ENCODE data around the gene PEX5.
"Not testable (repeated sequence)": the region's sequence is repeated elsewhere in the genome, so short reads cannot be mapped to it uniquely, and the experiment has no call there.

PEX5 gene

GRCh38 chr12:7161327-7161726 is 28.2 kb upstream of the PEX5 start:
- DNase-seq = no peak

GRCh38 chr12:7161811-7162210 is 27.7 kb upstream of the PEX5 start:
- DNase-seq = no peak

- peak; percentile 7 for DNase-seq
These were observed 26.8 kb upstream of the PEX5 start for GRCh38 chr12:7162691-7163114.

GRCh38 chr12:7169951-7170350 is 19.5 kb upstream of the PEX5 start:
- no peak for DNase-seq

GRCh38 chr12:7171854-7172253 is 17.6 kb upstream of the PEX5 start:
- DNase-seq = no peak

GRCh38 chr12:7175493-7175892 is 14.0 kb upstream of the PEX5 start:
- DNase-seq = no peak

GRCh38 chr12:7176595-7176994 is 12.9 kb upstream of the PEX5 start:
- no peak for DNase-seq

GRCh38 chr12:7178481-7178880 is 11.0 kb upstream of the PEX5 start:
- no peak for DNase-seq

- no peak for DNase-seq
These were observed 8.8 kb upstream of the PEX5 start for GRCh38 chr12:7180685-7181084.

GRCh38 chr12:7186058-7186457 is 3.4 kb upstream of the PEX5 start:
- not testable (repeated sequence) for DNase-seq

GRCh38 chr12:7188562-7189397 is 706 bp upstream of the PEX5 start:
- DNase-seq = peak; percentile 49

- DNase-seq = no peak
These were observed 976 bp downstream of the PEX5 start for GRCh38 chr12:7190268-7191055.

GRCh38 chr12:7193674-7194073 is 4.2 kb downstream of the PEX5 start:
- no peak for DNase-seq

- no peak for DNase-seq
These were observed 8.4 kb downstream of the PEX5 start for GRCh38 chr12:7197841-7198240.

- DNase-seq = no peak
These were observed 13.6 kb downstream of the PEX5 start for GRCh38 chr12:7203109-7203508.

- DNase-seq = no peak
These were observed 15.6 kb downstream of the PEX5 start for GRCh38 chr12:7205091-7205490.

GRCh38 chr12:7206691-7207090 is 17.2 kb downstream of the PEX5 start:
- no peak for DNase-seq

GRCh38 chr12:7207866-7208625 is 18.6 kb downstream of the PEX5 start:
- DNase-seq = no peak

- DNase-seq = no peak
These were observed 20.5 kb downstream of the PEX5 start for GRCh38 chr12:7209958-7210357.

GRCh38 chr12:7210642-7211151 is 21.2 kb downstream of the PEX5 start:
- no peak for DNase-seq

GRCh38 chr12:7212678-7213077 is 23.2 kb downstream of the PEX5 start:
- DNase-seq = no peak

GRCh38 chr12:7213745-7214144 is 24.3 kb downstream of the PEX5 start:
- not testable (repeated sequence) for DNase-seq

- no peak for DNase-seq
These were observed 28.1 kb downstream of the PEX5 start for GRCh38 chr12:7217475-7218069.
